Sigmoid colon (tissue), 4 donors: Measurements from ENCODE around the gene NUP88.

ENCODE experiments used
- EP300 ChIP-seq, 4 donors: sonication (generic); formaldehyde crosslinking; IDR thresholded peaks; one replicate each; pipeline ENCODE4 v1.6.1; 2017; ENCODE audit warnings: antibody characterized with exemption in 4 of 4
- POLR2AphosphoS5 ChIP-seq, 4 donors: sonication (generic); formaldehyde crosslinking; IDR thresholded peaks; one replicate each; pipeline ENCODE4 v1.6.1; 2017; ENCODE audit warnings: antibody characterized with exemption in 4 of 4
- TF ChIP-seq, protein P1 (sequence below), 4 experiments: fragments of 450-650 bp in 3 of 4; fragments of 200-600 bp in 1 of 4; IDR thresholded peaks; one replicate each; pipeline ENCODE4 v1.5.1; 2016 to 2019; ENCODE audit warnings: antibody characterized with exemption in 4 of 4, mild to moderate bottlenecking in 3 of 4, moderate library complexity in 2 of 4

DNA sequence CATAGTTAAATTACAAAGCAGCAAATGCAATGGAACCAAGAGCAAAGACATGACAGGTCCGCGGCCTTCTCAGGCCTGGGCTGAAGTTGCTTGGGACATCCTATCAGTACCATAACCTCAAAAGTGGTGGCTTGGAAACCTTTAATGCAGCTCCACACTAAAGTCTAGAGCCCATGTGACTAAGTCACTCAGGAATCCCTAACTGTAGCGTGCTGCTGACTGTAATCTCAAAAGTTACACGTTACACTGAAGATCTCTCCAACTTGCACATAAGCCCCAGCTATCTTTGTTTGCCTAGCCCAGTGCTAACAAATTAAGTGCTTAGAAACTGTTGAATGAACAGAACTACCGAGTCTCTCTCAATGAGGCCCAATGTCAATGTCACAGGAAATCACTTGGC is 27.8 kb downstream of the NUP88 start:
- TF ChIP-seq, protein P1, sequence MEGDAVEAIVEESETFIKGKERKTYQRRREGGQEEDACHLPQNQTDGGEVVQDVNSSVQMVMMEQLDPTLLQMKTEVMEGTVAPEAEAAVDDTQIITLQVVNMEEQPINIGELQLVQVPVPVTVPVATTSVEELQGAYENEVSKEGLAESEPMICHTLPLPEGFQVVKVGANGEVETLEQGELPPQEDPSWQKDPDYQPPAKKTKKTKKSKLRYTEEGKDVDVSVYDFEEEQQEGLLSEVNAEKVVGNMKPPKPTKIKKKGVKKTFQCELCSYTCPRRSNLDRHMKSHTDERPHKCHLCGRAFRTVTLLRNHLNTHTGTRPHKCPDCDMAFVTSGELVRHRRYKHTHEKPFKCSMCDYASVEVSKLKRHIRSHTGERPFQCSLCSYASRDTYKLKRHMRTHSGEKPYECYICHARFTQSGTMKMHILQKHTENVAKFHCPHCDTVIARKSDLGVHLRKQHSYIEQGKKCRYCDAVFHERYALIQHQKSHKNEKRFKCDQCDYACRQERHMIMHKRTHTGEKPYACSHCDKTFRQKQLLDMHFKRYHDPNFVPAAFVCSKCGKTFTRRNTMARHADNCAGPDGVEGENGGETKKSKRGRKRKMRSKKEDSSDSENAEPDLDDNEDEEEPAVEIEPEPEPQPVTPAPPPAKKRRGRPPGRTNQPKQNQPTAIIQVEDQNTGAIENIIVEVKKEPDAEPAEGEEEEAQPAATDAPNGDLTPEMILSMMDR (IDR thresholded peaks at IDR 0.05), result no peak
- TF ChIP-seq EP300 (IDR thresholded peaks at IDR 0.05), result no peak
- TF ChIP-seq POLR2AphosphoS5 (IDR thresholded peaks at IDR 0.05), result no peak
